Colonic mucosa (tissue), 4 donors: ENCODE measurements around the gene TTC9. TPM values are rescaled to one million over a fixed set of nuclear protein-coding genes. Genes with fewer than 3 reads are reported as not detected.

ENCODE experiments used
- DNase-seq: peaks from one replicate; pipeline ENCODE4 v3.0.0-alpha.2; 2020
- H3K27ac ChIP-seq: fragments of 200-600 bp; one replicate; pipeline ENCODE4 v1.8.0; 2021
- H3K27me3 ChIP-seq: fragments of 200-600 bp; one replicate; pipeline ENCODE4 v1.8.0; 2021
- H3K36me3 ChIP-seq: fragments of 200-600 bp; one replicate; pipeline ENCODE4 v1.8.0; 2021
- H3K4me1 ChIP-seq: fragments of 200-600 bp; one replicate; pipeline ENCODE4 v1.8.0; 2021; ENCODE audit warnings: mild to moderate bottlenecking
- H3K4me3 ChIP-seq: fragments of 200-600 bp; one replicate; pipeline ENCODE4 v1.8.0; 2021
- H3K9ac ChIP-seq, 2 donors: one replicate each; pipeline ENCODE4 v1.7.0; 2013; ENCODE audit warnings: control low read depth in 2 of 2, low read depth in 2 of 2, low read length in 2 of 2
- H3K9me3 ChIP-seq: fragments of 200-600 bp; one replicate; pipeline ENCODE4 v1.8.0; 2021
- intact Hi-C: fragments of 100-400 bp; cut with DNase I; formaldehyde crosslinking; loops from one replicate; pipeline ENCODE4 v1.14.1; 2022
- total RNA-seq, 2 donors: library from RNA; stranded (reverse); fragmentation: NEBNext Ultra II Directional in 1 of 2; extraction: Animal tissue kit (Norgen Biotek cat#: 25700) in 1 of 2; gene quantifications; one replicate each; pipeline ENCODE4 v1.2.1, GENCODE V29; 2021
- TF ChIP-seq, protein P1 (sequence below): fragments of 200-600 bp; IDR thresholded peaks from one replicate; pipeline ENCODE4 v1.8.0; 2022; ENCODE audit warnings: antibody characterized with exemption, mild to moderate bottlenecking
- donor health status: healthy.
- donor health status: DM: no; HTN: no; CAD: no.
- donor health status: DM: no; HTN: no; CAD: no.

Gene TTC9
- total RNA-seq, 2 donors from 2014 or later = 0.66 to 0.82 TPM

DNA sequence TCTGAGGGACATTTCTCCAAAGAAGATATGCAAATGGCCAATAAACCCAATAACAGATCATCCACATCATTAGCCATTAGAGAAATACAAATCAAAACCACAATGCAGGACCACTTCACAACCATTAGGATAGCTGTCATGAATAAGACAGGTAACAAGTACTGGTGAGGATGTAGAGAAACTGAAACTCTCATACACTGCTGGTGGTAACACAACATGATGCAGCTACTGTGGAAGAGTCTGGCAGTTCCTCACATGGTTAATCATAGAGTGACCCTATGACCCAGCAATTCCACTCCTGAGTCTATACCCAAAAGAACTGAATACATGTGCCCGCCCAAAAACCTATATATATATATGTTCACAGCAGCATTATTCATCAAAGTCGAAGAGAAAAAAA, 39.0 kb downstream of the TTC9 start:
- no peak overlapping the region for H3K9ac ChIP-seq
- H3K27ac ChIP-seq = no peak overlapping the region
- no peaks in the 10 kb centered on the region for H3K36me3 ChIP-seq
- DNase-seq = no peak
- intact Hi-C loops = no loop called here
- no peaks in the 10 kb centered on the region for H3K9me3 ChIP-seq
- H3K27me3 ChIP-seq = no peaks in the 10 kb centered on the region
- no peak overlapping the region for H3K4me3 ChIP-seq
- no peaks in the 10 kb centered on the region for H3K4me1 ChIP-seq
- TF ChIP-seq, protein P1, sequence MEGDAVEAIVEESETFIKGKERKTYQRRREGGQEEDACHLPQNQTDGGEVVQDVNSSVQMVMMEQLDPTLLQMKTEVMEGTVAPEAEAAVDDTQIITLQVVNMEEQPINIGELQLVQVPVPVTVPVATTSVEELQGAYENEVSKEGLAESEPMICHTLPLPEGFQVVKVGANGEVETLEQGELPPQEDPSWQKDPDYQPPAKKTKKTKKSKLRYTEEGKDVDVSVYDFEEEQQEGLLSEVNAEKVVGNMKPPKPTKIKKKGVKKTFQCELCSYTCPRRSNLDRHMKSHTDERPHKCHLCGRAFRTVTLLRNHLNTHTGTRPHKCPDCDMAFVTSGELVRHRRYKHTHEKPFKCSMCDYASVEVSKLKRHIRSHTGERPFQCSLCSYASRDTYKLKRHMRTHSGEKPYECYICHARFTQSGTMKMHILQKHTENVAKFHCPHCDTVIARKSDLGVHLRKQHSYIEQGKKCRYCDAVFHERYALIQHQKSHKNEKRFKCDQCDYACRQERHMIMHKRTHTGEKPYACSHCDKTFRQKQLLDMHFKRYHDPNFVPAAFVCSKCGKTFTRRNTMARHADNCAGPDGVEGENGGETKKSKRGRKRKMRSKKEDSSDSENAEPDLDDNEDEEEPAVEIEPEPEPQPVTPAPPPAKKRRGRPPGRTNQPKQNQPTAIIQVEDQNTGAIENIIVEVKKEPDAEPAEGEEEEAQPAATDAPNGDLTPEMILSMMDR = no peak

DNA sequence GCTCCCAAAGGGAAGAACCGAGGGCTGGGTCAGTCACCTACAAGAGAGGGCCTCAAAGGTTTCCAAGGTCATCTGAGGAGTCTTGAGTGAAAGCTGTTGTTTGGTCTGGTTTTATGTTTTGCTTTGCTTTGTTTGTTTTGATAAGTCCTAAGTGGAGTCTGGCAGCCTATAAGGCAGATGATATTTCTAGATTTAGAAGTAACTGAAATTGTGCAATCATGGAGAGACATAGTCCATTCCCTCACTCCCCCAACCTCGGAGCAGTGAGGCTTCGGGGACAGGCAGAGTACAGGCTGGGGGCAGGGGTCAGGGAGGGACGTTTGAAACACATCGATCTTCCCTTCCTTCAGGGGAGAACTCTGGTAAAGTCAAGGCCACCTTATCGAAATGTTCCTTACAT, 42.3 kb downstream of the TTC9 start:
- DNase-seq = no peak
- H3K36me3 ChIP-seq = no peaks in the 10 kb centered on the region
- no peaks in the 10 kb centered on the region for H3K4me1 ChIP-seq
- intact Hi-C loops = no loop called here
- no peak overlapping the region for H3K27ac ChIP-seq
- H3K27me3 ChIP-seq = no peaks in the 10 kb centered on the region
- no peak overlapping the region for H3K4me3 ChIP-seq
- TF ChIP-seq, protein P1 = no peak
- no peaks in the 10 kb centered on the region for H3K9me3 ChIP-seq
- H3K9ac ChIP-seq = no peak overlapping the region

DNA sequence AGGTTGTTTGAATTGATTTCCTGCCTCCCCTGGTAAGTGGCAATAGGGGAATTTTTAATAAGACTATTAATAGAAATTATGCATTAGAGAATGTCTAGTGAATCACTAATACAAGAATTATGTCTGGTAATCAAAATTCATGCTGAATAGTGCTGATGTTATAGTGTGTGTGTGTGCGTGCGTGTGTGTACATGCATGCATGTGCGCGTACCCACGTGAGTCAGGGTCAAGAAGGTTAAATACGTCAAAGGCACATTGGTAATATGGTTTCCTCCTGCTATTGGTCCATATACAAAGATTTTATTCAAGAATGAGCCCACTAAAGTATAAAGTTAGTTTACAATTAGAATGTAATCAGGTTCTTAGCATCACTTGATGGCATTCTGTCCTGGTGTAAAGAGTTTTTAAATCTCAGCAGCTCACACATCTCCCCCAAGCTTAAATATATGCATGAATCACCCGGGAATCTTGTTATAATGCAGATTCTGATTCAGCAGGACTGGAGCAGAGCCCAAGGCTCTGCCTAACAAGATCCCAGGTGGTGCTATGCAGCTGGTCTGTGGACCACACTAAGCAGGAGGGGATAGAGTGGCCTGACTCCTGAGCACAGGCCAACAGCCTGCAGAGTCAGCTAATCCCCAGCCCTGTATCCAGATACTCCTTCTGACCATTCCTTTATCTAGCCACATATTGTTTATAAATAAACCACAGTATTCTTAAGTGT, 43.9 kb downstream of the TTC9 start:
- no peak overlapping the region for H3K9ac ChIP-seq
- TF ChIP-seq, protein P1 = no peak
- no peak overlapping the region for H3K27ac ChIP-seq
- intact Hi-C loops = no loop called here
- DNase-seq = no peak
- no peaks in the 10 kb centered on the region for H3K36me3 ChIP-seq
- H3K4me3 ChIP-seq = no peak overlapping the region
- H3K9me3 ChIP-seq = no peaks in the 10 kb centered on the region
- H3K4me1 ChIP-seq = no peaks in the 10 kb centered on the region
- H3K27me3 ChIP-seq = no peaks in the 10 kb centered on the region

DNA sequence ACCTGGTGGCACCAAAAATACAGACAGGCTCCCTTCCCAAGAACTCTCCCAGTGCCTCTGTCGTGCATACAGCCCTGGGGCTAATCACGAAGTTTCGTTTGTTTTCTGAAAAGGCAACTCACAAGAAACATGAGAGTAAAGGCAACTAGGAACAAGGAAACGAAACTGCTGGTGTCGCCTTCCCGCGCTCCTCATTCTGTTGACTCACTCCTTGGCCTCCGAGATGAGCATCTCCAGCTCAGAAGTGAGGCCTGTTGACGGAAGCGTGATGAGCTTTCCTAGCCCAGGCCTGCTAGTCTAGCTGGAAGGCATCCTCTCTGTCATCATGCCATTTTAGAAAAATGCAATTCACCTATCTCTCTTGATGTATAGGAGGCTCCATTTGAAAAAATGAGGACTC, 50.5 kb downstream of the TTC9 start:
- intact Hi-C loops = no loop called here
- no peaks in the 10 kb centered on the region for H3K36me3 ChIP-seq
- H3K27ac ChIP-seq = no peak overlapping the region
- no peak overlapping the region for H3K9ac ChIP-seq
- no peak for DNase-seq
- TF ChIP-seq, protein P1 = no peak
- no peaks in the 10 kb centered on the region for H3K27me3 ChIP-seq
- H3K4me3 ChIP-seq = no peak overlapping the region
- H3K9me3 ChIP-seq = no peaks in the 10 kb centered on the region
- H3K4me1 ChIP-seq = no peaks in the 10 kb centered on the region

DNA sequence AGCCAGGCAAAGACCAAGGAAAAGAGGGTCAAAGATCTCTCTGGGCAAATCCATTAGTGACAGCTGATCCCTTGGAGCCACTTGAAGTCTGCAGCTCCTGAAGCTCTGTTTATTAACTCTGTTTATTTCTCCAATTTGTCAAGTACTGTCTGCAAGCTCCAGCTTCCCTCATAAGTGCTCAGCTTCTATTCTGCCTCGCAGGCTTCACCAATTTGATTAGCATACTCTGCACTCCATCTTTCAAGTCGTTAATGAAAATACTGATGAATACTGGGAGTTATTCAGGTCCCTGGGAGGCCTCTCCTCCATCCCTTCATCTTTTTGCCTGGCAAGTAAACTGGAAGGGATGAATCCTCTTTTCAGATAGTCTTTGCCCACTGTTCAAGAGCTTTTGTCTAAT, 54.3 kb downstream of the TTC9 start:
- no peaks in the 10 kb centered on the region for H3K36me3 ChIP-seq
- H3K4me1 ChIP-seq = peaks cover 3% of the 10 kb centered on the region
- H3K9me3 ChIP-seq = no peaks in the 10 kb centered on the region
- no peak overlapping the region for H3K27ac ChIP-seq
- H3K27me3 ChIP-seq = no peaks in the 10 kb centered on the region
- TF ChIP-seq, protein P1 = no peak
- DNase-seq = no peak
- no peak overlapping the region for H3K9ac ChIP-seq
- intact Hi-C loops = no loop called here
- no peak overlapping the region for H3K4me3 ChIP-seq
